HG03432 (cell line): ENCODE measurements around the gene PARK7.
"Not testable (repeated sequence)": the region's sequence is repeated elsewhere in the genome, so short reads cannot be mapped to it uniquely, and the experiment has no call there.

Source experiments
- ATAC-seq: cut with Tn5 transposase; IDR thresholded peaks from one replicate; pipeline ENCODE4 v1.9.1; 2021; ENCODE audit warnings: mild to moderate bottlenecking, moderate library complexity; ENCODE audit not compliant: unreplicated experiment

Gene PARK7

GRCh38 chr1:7961216-7962013 is at the start of gene PARK7:
Gene PARK7 (plus strand): TSS chr1:7961711. CDS start chr1:7962786, 1,075 bp downstream.
- ATAC-seq, result peak; percentile 94

- ATAC-seq, result no peak
Measured at GRCh38 chr1:7912145-7912544, 49.4 kb upstream of the PARK7 start.

DNA sequence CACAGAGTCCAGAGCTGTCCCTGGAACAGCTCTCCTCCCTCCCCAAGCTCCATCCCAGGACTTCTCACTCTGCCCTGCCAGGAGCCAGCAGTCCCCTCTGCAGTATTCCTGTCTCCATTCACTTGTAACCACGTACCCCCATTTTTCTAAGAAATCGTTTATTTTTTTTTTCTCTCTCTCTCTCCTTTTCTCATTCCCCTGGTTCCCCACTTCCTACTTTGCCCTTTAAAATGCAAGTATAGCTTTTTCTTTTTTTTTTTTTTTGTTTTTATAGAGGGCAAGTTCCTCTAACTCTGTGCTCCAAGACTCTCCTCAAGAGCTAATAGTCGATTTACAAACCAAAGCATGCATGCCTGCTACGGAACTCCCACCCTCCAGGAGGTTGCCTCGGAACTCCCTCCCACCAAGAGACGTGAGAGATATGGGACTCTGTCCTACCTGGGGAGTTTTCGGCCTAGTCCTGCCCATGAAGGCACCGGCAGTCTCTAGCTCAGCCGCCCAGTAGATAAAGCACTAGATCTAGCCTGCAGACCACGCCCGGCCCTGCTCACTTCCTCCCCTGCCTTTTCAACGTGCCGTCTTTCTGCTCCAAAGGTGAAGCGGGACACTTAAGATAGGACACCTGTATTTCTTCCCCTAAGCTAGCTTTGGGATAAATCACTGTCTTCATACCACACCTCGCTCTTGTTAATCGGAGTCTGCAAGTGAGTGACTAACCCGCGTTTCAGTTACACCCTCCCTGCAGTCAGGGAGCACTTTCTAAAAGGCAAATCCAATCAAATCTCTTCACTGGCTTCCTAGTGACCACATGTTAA is 48.6 kb upstream of the PARK7 start:
- no peak for ATAC-seq

GRCh38 chr1:7915826-7916500 is 45.5 kb upstream of the PARK7 start:
- no peak for ATAC-seq

DNA sequence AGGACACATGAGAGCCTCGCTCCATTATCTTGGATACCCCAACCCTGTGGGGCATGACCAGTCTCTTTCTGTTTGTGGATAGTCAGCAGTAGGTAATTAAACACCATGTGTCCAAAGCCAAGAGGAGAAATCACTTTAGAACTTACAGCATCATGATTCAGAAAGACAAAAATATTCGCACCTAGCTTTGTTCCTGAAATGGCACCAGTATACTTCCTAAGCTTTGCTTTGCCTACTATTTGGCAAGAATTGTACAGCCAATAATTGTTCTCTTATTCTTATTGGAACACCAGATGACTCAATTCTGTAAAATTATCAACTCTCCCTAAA is 45.0 kb upstream of the PARK7 start:
- ATAC-seq, result no peak

- not testable (repeated sequence) for ATAC-seq
Measured at GRCh38 chr1:7917971-7918370, 43.5 kb upstream of the PARK7 start.

DNA sequence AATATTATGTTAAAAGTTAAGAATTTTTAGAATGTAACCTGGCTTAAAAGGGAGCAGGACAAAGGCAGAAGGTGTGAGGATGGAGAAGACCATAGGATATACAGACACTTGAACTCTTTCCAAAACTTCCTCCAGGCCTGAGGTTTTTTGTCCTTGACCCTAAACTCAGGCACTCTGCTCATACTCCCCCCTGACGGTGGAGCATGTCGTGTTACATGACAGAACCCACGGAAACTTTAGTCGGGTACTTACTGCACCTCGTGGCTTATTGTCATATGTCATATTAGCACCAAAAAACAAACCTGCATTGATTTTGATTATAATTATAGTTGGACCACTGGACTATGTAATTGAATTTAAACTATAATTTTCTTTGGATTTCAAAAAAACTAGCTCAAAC is 41.6 kb upstream of the PARK7 start:
- no peak for ATAC-seq

- no peak for ATAC-seq
Measured at GRCh38 chr1:7921796-7922195, 39.7 kb upstream of the PARK7 start.

DNA sequence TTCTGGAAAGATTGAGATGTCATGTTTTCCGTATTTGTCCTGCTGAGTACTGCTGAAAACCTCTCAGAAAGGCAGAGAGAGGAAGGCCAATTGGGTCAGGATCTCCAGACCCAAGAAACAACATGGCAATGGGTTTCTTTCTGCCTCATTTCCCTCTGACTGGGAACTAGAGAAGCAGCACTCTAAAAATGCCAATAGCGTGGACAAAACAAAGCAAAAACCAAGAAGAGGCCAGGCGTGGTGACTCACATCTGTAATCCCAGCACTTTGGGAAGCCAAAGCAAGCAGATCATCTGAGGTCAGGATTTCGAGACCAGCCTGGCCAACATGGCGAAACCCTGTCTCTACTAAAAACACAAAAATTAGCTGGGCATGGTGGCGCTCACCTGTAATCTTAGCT is 39.2 kb upstream of the PARK7 start:
- no peak for ATAC-seq

DNA sequence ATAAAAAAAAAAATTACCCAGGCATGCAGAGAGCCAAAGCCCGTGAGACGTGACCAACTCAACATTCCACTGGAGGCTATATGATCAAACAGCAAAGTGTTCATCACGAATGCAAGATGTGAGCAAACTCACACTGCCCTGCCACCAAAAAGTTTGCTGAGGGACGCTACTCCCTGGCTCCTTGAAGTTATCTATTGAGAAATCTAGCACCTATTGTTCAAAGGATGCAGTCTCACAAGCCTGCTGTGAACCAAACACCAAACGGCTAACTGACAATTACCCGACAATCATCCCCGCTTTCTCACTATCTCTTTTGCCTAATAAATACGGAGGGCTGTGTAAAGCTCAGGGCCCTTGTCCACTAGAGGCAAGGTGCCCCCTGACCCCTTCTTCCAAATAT is 34.5 kb upstream of the PARK7 start:
- ATAC-seq, result not testable (repeated sequence)

DNA sequence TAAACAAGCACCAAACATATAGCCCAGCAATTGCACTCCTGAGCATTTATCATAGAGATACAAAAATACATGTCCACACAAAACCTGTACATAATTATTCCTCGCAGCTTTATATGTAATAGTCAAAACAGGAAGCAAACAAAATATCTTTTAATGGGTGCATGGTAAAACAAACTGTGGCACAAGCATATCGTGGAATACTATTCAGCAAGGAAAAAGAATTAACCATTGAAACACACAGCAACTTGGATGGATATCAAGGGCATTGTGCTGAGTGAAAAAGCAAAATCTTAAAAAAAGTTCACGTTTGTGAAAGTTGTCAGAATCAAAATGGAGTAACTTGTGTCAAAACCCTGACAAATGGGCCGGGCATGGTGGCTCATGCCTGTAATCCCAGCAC is 33.3 kb upstream of the PARK7 start:
- ATAC-seq, result no peak

- ATAC-seq, result no peak
Measured at GRCh38 chr1:7929637-7930036, 31.9 kb upstream of the PARK7 start.

DNA sequence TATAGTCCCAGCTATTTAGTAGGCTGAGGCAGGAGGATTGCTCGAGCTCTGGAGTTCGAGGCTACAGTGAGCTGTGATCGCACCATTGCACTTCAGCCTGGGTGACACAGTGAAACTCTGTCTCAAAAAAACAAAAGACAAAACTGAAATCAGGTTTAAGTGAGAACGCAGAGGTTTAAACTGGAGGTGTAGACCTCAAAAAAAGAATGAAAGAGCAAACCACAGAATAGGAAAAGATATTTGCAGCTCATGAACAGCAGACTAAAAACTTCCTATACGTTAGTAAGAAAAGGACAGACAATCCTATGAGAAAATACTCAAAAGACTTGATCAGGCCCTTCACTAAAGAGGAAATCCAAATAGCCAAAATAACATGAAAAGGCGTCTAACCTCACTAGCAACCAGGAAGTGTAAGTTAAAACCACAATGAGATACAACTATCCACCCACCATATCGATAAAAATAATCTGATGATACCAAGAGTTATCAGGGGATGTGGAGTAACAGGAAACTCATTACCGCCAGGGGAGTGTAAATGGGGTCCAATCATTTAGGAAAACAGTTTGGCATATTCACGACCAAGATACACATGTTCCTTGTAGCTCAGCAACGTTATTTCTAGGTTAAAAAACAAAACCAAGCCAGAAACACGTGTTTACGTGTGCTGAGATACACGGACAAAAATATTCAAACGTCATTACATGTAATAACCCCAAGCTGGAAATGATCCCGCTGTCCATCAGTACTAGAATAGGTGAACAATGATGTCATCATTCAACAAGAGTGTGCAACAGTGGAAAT is 30.7 kb upstream of the PARK7 start:
- no peak for ATAC-seq

DNA sequence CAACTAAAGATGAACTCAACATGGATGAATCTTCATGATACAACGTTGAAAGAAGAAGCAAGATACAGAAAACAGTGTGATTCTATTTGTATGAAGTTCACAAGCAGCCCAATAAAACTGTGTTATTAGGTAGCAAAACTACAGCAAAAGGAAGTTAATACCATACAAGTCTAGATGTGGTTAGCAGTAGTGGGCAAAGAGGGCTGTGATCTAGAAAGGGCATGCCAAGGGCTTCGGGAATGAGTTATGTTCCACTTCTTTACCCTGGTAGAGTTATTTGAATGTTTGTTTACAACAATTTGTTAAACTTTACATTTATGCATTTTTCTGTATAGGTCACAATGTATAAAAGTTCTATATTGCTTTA is 30.1 kb upstream of the PARK7 start:
- ATAC-seq, result no peak

- no peak for ATAC-seq
Measured at GRCh38 chr1:7932524-7933138, 28.9 kb upstream of the PARK7 start.

DNA sequence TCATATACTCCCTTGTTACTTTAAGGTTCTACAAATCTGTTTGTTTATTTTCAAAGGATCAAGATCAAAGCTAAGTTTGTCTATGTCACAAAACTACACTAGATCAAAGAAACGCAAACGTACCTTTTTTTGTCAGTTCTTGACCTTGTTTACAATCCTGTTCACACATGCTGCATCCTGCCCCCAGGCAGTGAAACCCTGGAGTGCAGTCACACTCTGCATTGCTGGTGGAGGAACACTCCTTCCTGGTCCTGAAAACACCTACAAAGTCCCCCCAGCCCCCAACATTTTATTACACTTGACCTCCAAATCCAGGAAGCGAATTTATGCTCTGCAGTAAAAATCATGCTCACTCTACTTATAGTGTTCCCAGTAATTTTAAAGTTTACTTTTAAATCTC is 23.4 kb upstream of the PARK7 start:
- ATAC-seq, result no peak

- no peak for ATAC-seq
Measured at GRCh38 chr1:7940034-7940433, 21.5 kb upstream of the PARK7 start.

DNA sequence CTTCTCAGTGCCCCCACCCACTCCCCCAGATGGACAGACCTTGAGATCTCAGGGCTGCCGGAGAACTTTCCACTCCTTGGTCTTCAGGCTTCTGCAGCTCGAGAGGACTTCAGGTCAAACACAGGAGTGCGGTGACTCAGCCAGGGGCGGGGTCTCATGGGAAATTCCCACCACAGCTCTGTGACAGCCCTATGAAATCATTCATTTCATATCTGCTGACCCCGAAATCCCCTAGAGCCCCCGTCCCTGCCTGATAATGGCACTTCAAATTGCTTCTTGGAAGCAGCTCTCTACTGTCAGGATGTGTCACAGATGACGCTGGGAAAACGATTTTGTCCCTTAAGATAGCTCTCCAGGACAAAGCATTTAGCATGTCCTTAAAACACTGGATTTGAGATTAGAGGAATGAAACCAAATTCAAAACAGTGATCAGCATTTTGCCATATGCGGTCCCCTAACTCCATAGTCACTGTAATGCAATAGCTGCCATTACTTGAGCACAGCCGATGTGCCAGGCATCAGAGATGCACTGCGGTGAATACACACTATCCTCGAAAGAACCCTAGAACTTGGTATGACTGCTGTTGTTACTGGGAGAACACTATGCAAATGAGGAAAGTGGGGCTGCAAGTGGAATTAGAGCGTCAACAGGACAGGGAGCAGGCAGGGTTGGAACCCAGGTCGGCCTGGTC is 20.6 kb upstream of the PARK7 start, which contains the start of gene TNFRSF9:
Gene TNFRSF9 (minus strand): TSS at position 95 of the 692 bp plus-strand sequence. CDS start 845 bp downstream, outside the sequence.
- ATAC-seq, result no peak

DNA sequence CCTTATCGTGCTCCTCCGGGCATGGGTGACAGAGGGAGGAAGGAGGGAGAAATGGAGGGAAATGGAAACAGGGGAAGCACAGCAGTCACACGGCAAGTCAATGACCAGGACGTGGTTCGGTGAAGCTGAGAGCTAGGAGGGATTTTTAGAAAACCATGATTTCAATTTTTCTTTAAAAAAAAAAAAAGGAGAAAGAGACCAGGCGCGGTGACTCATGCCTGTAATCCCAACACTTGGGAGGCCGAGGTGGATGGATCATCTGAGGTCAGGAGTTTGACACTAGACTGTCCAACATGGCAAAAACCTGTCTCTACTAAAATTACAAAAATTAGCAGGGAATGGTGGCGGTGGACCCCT is 20.1 kb upstream of the PARK7 start:
- no peak for ATAC-seq
